ENCODE measurements around the gene MRPL24.
"Not testable (repeated sequence)": the region's sequence is repeated elsewhere in the genome, so short reads cannot be mapped to it uniquely, and the experiment has no call there.

Gene MRPL24

DNA sequence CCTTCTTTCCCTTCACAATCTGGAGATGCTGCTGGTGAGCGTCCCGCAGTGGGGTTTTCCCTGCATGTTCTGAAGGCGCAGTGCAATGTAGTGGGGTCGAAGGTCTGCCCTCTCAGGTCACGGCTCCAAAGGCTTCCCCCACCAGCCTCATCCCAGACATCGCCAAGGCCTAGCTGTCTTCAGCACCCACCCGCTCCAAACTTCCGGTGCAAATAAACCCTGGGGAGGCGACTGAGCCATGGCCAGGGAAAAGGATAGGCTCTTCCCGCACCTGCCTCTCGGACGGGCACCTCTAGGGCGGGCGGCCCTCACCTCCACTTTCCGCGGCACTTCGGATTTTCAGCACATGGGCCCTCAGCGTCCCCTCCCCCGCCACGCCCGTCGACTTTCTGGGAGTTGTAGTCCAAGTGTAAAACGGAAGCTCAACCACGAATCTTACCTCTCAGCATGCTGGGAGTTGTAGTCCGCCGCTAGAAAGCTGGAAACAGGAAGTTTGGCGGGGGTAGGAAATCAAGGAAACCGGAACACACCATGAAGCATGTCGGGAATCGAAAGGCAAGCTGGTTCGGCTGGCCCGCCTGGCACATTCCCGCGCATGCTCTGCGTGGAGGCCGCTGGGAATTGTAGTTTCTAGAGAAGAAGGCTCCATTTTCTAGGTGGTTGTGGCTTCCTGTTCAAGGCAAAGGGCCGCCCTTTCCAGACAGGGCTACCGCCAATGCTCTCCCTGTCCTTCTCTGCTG, at the start of gene MRPL24:
Gene MRPL24, minus strand, starts transcription at position 348 of the 740 bp plus-strand sequence. CDS start 2,384 bp downstream, outside the sequence.
- DNase-seq: peak; percentile 100

DNA sequence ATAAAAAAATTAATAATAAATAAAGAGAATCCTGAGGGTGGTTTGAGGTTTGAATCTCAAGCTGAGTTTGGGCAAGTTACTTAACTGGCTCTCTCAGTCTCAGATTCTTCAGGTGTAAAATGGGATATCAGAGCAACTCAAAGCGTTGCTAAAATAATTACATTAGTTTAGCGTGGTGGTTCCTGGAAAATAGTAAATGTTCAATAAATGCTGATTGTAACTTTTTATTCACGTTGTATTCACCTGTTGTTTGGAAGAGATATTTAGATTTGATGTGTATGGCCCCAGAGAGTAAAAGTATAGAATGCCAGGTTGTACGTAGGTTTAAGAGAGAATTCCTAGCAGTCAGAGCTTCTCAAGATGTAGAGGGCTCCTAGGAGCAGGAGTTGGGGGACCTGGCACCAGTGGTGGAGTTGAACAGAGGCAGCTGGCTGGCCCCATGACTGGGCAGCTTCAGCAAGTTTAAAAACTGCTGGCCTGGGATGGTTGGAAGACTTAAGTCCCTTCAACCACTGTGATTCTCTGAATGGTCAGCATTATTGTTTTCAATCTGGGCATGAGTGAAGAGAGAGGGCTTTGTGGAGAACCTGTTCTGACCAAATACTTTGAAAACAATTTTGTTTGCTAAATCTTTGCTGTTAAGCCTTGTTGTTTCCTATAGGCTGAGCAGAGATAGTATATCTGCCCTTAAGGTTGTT, 48.9 kb upstream of the MRPL24 start:
- no peak for DNase-seq

DNA sequence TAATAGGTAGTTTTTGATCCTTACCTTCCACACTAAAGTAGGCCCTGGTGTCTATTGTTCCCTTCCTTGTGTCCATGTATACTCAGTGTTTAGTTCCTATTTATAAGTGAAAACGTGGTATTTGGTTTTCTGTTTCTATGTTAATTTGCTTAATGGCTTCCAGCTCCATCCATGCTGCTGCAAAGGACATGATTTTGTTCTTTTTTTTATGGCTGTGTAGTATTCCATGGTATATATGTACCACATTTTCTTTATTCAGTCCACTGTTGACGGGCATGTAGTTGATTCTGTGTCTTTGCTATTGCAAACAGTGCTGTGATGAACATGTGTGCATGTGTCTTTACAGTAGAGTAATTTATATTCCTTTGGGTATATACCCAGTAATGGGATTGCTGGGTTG, 47.2 kb upstream of the MRPL24 start:
- DNase-seq: no peak

DNA sequence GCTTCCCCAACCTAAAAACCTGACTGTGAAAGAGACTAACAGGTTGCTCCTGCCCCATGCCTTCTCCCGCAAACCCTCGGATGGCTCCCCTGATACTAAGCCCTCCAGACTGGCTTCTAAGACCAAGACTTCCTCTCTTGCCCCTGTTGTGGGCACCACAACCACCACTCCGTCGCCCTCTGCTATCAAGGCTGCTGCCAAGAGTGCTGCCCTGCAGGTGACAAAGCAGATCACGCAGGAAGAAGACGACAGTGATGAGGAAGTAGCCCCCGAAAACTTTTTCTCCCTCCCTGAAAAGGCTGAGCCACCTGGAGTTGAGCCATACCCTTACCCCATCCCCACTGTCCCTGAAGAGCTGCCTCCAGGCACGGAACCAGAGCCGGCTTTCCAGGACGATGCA, 45.8 kb upstream of the MRPL24 start:
- DNase-seq: no peak

DNA sequence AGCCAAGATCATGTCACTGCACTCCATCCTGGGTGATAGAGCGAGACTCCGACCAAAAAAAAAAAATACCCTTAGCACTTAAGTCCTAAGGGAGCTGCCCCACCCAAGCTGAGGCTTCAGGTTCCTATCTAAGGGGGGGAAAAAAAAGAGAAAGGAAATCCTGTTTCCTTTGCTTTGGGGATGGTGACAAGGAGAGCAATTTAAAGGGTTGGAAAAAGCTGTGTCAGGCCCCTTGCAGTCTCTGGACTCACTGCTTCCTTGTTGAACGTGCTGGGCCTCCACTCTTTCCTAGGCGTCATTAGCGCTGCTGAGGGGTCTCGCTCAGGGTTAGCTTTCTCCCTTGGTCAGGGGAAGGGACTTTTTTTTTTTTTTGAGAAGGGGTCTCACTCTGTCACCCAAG, 44.6 kb upstream of the MRPL24 start:
- DNase-seq: no peak

DNA sequence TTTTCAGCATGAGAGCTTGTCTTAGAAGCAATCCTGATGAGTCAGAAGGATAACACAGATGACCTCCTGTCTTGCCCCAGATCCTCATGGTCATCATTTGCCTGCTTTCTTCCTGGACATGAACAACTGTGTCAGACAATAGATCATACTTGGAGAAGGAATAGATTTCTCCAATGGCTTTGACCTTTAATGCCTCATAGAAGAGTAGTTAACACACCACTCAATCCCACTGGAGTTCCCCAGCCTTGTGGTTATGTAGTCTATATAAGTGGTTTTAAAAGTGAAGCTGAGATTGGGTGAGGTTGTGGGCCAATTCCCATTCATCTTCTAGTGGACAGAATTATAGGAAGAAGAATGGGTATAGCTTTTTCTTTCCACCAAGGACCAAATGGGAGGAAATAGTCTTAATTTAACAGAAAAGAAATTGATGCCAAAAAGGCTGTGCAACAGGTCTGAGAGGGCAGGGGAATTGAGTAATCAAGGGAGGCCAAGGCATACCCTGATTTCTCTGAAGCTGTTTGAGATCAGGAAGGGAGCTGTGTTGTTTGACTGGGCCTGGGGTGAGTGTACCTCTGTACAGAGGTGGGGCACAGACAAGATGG, 40.8 kb upstream of the MRPL24 start:
- no peak for DNase-seq

DNA sequence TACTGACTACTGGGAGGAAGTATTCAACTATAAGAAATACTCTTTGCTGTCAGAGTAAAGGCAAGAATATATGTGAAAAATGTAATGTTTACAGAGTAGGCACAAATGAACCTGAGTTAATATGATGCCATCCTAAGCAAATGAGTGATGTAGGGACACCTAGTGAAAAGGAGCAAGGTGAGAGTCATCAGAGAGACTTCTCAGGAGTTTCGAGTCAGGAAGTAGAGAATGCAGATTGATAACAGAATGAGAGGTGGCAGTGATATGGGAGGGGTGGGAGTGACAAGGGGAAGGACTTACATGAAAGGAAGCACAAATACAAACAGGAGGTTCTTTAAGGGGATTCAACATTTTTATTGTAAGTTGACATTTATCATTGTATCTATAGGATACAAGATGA, 36.7 kb upstream of the MRPL24 start:
- DNase-seq: no peak

DNA sequence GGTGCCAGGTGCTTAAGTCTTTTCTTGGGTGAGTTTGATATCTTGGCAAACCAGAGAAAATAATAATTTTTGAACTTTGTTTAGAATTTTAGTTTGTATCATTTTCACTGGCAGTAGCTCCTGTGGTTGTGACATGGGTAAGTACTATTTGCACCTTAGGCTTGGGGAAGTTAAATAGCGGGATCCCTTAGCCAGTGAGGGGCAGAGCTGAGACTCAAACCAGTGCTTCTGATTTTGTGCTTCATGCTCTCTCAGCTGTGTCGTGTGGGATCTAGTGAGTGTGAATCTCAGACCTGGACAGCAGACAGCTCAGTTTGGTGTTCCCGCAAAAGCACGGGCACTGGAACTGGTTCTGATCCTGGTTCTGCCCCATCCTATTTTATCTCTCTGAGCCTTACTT, 36.1 kb upstream of the MRPL24 start:
- no peak for DNase-seq

DNA sequence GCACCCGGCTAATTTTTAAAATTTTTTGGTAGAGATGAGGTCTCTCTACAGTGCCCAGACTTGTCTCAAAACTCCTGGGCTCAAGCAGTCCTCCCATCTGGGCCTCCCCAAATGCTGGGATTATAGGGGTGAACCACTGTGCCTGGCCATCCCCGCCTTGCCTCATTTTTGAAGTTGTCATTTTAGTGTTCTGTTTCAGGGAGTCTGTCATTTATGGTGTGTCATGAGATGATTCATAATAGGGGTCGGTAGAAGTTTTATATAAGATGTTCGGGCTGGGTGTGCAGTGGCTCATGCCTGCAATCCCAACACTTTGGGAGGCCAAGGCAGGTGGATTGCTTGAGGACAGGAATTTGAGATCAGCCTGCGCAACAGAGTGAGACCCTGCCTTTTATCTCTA, 34.9 kb upstream of the MRPL24 start:
- DNase-seq: no peak

DNA sequence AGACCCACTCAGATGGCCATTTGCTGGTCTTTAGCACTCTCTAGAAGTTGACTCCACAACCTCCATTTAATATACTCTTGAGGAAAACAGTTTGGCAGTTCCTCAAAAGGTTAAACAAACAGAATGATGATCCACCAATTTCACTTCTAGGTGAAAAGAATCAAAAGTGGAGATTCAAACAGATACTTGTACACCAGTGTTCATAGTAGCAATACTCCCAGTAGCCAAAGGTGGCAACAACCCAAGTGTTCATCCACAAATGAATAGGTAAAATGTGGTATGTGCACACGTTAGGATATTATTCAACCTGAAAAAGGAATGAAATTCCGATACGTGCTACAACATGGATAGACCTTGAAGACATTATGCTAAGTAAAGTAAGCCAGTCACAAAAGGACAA, 32.7 kb upstream of the MRPL24 start:
- no peak for DNase-seq

DNA sequence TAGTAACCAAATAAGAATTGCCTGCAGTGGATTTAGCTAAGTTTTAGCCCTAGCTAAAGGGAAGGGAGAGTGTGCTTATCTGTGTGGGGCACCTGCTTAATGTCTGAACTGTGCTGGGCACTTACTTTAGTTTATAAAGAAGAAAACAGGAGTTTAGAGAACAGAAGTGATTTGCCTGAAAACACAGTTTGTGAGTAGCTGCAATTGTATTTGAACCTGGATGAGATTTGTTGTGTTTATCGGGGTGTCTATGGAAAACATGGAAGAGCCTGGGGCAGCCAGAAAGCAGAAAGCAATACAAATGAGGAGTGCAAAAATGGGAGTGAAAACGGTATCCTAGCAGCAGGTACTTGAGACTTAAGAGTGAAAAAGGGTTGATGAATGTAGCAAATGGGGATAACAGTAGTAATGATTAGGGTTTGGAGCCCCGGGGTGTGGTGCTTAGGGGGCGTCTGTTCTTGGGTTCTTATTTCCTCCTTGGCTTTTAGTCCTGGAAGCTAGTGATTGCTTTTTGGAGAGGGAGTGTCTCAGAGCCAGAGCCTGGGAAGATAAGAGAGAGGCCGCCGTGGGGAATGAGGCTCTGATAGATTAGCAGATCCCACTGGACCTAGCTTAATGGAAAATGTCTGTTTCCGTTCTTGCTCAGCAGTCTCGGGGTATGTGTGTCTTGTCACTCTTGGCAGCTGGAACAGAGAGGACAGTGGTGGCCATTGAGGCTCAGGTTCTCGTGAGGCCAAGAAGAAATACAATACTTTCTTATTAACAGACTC, 32.0 kb upstream of the MRPL24 start:
- no peak for DNase-seq

DNA sequence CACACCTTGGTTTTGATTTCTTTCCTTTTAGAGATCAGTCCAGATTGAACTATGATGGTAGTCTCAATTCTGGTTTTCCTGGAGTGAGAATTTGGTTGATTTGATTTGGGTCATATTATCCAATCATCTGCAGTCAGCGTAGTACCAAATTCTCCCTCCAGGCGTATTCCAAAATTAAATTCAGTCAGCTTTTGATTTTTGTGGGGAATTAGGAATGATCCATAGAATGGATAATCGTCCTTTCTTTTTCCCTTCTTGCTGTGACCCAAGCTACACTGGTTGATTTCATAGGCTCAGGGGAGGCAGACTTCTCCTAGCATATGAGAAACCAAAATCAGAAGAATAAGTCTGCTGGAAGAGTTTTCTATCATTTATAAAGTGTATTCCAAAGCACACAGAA, 31.3 kb upstream of the MRPL24 start:
- DNase-seq: no peak

DNA sequence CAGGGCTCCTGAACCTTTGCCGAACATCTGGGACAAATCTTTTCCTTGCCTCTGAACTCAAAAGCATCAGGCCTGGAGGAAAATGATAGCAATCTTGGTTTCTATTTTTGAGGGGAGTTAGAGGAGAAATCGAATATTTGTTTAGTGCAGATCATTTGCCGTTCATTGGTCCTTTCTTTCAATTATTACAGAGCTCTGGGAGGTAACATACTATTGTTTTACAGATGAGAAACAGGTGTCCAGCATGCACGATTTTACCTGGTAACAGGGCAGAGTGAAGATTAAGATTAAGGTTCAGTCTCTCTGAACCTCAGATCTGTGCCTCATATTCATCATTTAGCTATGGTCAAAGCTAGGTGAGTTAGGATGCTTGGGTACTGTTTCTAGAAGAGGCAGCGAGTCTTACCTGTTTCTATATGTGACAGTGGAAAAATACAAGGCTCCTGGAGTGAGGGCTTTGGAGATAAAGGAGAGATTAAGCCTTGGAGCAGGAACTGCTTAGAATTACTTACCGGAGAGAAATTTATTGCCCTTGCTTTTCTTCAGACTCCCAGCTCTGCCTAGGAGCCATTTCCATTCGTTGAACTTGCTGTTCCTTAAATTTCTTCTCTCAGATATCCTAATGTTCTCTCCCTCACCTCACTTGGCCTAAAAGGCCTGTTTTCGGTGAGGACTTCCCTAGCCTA, 27.9 kb upstream of the MRPL24 start:
- DNase-seq: no peak

DNA sequence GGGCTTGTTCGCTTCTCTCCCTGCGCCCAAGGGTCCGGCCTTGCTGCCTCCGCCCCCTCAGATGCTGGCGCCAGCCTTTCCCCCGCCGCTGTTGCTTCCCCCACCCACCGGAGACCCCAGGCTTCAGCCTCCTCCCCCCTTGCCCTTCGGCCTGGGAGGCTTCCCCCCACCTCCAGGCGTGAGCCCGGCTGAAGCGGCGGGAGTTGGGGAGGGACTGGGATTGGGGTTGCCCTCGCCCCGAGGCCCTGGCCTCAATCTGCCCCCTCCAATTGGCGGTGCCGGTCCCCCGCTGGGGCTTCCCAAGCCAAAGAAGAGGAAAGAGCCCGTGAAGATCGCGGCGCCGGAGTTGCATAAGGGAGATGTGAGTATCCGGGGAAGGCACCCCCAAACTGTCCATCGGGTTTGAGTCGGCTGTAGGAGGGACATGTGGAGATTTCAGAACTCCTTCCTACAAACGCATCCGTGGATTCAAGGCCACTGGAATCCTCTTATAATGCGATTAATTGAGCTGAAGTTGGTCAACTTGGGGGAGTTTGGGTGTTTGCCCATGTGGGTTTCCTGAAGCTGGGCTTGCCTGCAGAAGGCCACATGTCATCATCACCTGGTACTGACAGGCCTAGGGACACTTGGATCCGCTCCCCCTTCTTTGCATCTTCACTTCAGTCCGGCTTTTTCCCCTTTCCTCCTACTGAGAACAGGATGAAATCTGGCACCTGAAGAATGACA, 27.2 kb upstream of the MRPL24 start:
- DNase-seq: peak; percentile 50

DNA sequence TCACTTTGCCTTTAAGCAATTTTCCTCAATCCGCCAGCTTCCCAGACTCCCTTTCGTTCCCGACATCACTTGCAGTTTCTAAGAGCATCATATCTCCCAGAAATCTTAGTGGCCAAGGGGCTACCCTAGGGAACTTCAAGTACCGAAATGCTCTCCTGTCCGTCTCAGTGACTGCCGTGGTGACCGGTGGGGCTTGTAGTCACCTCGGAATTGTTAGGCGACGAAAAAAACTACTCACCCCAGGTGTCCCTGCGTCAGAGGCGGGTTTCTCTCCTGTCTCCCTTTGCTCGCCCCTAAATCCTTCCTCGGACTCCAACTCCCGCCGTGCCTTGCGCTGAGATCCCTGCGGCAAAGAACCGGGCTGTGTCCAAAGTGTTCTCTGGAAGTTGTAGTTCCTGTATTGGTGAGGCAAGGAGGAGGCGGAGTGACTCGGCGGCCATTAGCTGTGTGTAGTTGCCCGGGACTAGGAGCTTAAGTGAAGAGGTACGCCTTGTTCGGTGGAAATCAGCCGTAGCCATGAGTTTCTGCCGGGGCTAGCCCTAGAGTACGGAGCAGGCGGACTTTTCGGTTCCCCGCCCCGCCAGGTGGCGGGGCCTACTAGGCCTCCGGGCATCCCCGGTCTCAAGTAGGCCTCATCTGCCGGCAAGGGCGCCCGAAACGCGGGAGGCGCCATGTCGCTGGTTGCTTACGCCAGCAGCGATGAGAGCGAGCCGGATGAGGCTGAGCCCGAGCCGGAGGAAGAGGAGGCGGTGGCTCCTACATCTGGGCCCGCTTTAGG, 26.4 kb upstream of the MRPL24 start, which contains the start of gene PRCC:
Gene PRCC, plus strand, starts transcription at position 435 of the 778 bp plus-strand sequence. Its CDS starts 237 bp downstream, at position 672.
- DNase-seq: peak; percentile 100

DNA sequence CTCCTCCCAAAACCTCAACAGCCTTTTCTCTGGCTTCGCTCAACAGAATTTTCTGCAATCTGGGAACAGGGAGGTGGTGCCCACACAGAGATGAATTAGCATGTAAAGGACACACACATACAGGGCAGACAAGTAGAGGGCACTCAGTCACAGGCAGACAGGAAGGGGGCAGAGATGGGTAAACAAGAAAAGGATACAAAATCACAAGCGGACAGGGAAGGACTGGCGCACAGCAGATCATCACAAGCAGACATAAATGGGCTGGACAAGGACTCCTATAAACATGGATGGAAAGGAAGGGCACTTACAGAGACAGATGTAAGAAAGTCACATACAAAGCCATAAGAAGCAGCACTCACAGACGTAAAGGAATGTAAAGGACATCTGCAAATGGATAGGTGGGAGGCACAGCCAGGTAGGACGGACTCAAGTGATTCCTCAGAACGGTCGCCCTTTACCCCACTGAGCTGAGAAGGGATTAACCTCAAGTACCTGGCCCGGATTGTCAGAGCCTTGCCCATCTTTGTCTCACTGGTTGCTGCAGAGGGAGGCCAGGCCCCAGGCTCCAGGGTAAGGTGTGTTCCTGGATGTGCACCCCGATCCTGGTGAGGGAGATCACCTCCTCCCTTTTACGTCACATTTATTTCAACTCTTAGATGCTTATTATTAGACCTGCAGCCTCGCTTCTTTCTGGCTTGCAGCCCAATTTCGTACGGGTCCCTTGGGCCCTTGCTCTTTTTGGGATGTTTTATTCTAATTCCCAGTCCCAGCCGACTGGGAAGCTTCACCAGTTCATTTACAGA, 25.6 kb upstream of the MRPL24 start:
- peak; percentile 38 for DNase-seq

DNA sequence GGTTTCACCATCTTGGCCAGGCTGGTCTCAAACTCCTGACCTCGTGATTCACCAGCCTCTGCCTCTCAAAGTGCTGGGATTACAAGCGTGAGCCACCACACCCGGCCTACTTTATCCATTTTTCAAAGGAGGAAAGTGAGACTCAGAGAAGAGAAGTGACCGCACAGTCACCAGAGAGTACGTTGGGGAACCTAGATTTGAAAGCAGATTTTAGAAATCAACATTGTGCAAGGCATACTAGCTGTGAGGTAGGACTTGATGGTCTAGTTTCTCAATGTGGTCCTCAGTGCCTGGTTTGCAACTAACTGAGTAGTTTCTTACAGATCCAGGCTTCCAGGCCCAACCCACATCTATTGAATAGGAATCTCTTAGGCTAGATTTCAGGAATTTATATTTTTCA, 24.8 kb upstream of the MRPL24 start:
- no peak for DNase-seq

DNA sequence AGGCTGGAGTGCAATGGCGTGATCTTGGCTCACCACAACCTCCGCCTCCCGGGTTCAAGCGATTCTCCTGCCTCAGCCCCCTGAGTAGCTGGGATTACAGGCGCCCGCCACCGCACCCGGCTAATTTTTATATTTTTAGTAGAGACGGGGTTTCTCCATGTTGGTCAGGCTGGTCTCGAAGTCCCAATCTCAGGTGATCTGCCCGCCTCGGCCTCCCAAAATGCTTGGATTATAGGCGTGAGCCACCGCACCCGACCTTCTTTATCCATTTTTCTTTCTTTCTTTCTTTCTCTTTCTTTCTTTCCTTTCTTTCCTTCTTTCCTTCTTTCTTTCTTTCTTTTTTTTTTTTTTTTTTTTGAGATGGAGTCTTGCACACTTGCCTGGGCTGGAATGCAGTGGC, 24.2 kb upstream of the MRPL24 start:
- DNase-seq: not testable (repeated sequence)

DNA sequence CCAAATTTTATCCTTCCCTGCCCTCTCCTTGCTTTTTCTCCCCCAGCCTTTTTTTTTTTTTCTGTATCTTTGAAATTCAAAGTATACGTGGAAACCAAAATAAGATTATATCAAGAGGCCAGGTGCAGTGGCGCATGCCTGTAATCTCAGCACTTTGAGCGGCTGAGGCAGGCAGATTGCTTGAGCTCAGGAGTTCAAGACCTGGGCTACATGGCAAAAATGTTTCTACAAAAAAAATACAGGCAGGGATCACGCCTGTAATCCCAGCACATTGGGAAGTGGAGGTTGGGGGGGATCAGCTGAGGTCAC, 19.9 kb upstream of the MRPL24 start:
- DNase-seq: no peak

DNA sequence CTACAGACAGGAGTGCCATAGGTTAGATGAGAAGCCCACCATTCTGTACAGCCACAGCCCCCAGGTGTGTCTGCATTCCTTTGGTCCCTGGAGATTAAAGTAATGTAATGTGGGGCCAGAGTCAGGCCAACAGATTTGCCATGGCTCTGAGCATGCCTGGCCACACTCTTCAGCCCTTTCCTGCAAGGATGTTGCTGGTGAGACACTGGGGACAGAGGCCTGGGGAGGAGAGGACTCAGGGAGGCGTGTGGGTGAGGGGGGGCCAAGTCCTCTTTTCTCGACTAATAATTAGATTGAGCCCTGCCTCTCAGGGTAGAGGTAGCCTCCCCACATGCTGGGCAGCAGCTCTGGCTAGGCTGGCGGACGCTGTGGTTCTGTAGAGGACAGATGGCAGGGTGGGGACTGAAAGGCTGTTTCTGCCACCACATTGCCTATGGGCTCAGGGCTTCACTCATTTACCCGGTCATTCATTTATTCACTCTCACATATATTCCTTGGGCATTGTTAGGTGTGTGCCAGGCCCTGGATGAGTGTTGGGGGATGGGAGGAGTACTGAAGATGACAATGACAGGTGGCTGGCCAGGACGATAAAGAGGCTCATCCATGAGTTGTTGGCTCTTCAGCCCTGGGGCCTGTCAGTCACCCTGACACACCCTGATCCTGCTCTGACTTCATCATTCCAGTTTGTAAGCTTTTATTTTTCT, 19.4 kb upstream of the MRPL24 start:
- no peak for DNase-seq
